ENCODE results near the gene CYP1A1.

The CYP1A1 gene

GRCh38 chr15:74683758-74684157 lies 41.6 kb downstream of the CYP1A1 start:
- FAIRE-seq = no peak

GRCh38 chr15:74682954-74683353 lies 42.4 kb downstream of the CYP1A1 start:
- FAIRE-seq = no peak

GRCh38 chr15:74680456-74680855 lies 44.9 kb downstream of the CYP1A1 start:
- no peak for FAIRE-seq

GRCh38 chr15:74676801-74677200 lies 48.5 kb downstream of the CYP1A1 start:
- no peak for FAIRE-seq

- FAIRE-seq = no peak
Measured at GRCh38 chr15:74674161-74674560, 51.2 kb downstream of the CYP1A1 start.

- no peak for FAIRE-seq
Measured at GRCh38 chr15:74669627-74670026, 55.7 kb downstream of the CYP1A1 start.

Data from TTC549 (cell line).